Common myeloid progenitor, CD34-positive (primary cell): ENCODE measurements around the gene MYO1H.
"Not testable (repeated sequence)": the region's sequence is repeated elsewhere in the genome, so short reads cannot be mapped to it uniquely, and the experiment has no call there.

Experiments
- CTCF ChIA-PET: fragments of 350-600 bp; sonication (Branson Sonifier 250); formaldehyde crosslinking; loops from one replicate; lab custom pipeline; 2021; ENCODE audit warnings: antibody characterized with exemption; lab: Charles Lee
- POLR2A ChIA-PET: fragments of 350-600 bp; sonication (Branson Sonifier 250); formaldehyde crosslinking; loops from one replicate; lab custom pipeline; 2021; ENCODE audit warnings: antibody characterized with exemption; lab: Charles Lee
- DNase-seq, 3 donors: peaks; one replicate each; pipeline versions ENCODE4 v3.0.0 to v3.0.0-alpha.2; 2013
- H3K27ac ChIP-seq, 2 experiments: 1 replicate in 1 of 2; 2 replicates in 1 of 2; pipeline ENCODE4 v1.7.0; 2013; ENCODE audit warnings: inconsistent platforms in 2 of 2, low read length in 2 of 2, mild to moderate bottlenecking in 2 of 2, low read depth in 1 of 2, moderate library complexity in 1 of 2; ENCODE audit not compliant: severe bottlenecking in 2 of 2, insufficient read depth in 1 of 2, poor library complexity in 1 of 2
- H3K27me3 ChIP-seq, 5 experiments: replicated peaks in 2 of 5; 1 replicate in 3 of 5; 2 replicates in 2 of 5; pipeline versions ENCODE4 v1.6.1 to v1.7.0; 2013; ENCODE audit warnings: low read length in 4 of 5, mild to moderate bottlenecking in 2 of 5, moderate library complexity in 2 of 5, inconsistent platforms in 1 of 5; ENCODE audit not compliant: insufficient read depth in 5 of 5, control insufficient read depth in 4 of 5
- H3K36me3 ChIP-seq, 4 experiments: 1 replicate in 2 of 4; 2 replicates in 2 of 4; pipeline versions ENCODE4 v1.6.1 to v1.7.0; 2013; ENCODE audit warnings: low read length in 3 of 4, control low read depth in 1 of 4, mild to moderate bottlenecking in 1 of 4; ENCODE audit not compliant: control insufficient read depth in 4 of 4, insufficient read depth in 4 of 4
- H3K4me1 ChIP-seq, 4 experiments: 1 replicate in 3 of 4; 2 replicates in 1 of 4; pipeline versions ENCODE4 v1.6.1 to v1.7.1; 2013; ENCODE audit warnings: low read length in 3 of 4, mild to moderate bottlenecking in 3 of 4, control low read depth in 1 of 4, inconsistent platforms in 1 of 4, moderate library complexity in 1 of 4; ENCODE audit not compliant: control insufficient read depth in 4 of 4, insufficient read depth in 4 of 4; ENCODE audit errors: control extremely low read depth in 1 of 4
- H3K4me3 ChIP-seq, 7 experiments: 1 replicate in 4 of 7; 2 replicates in 3 of 7; pipeline versions ENCODE4 v1.5.1 to v1.7.0; 2013; ENCODE audit warnings: mild to moderate bottlenecking in 7 of 7, low read length in 6 of 7, moderate library complexity in 6 of 7, inconsistent platforms in 2 of 7, low read depth in 2 of 7, control low read depth in 1 of 7; ENCODE audit not compliant: insufficient read depth in 4 of 7, control insufficient read depth in 1 of 7; ENCODE audit errors: extremely low read depth in 1 of 7
- H3K9me3 ChIP-seq, 5 experiments: 1 replicate in 4 of 5; 2 replicates in 1 of 5; pipeline versions ENCODE4 v1.6.1 to v1.7.1; 2013; ENCODE audit warnings: low read length in 4 of 5, mild to moderate bottlenecking in 2 of 5, inconsistent platforms in 1 of 5, low read depth in 1 of 5, moderate library complexity in 1 of 5; ENCODE audit not compliant: control insufficient read depth in 4 of 5, insufficient read depth in 2 of 5; ENCODE audit errors: control extremely low read depth in 1 of 5
- WGBS: methylation state at CpG from one replicate; pipeline ENCODE4 v1.1.5; 2013; ENCODE audit not compliant: insufficient coverage; 5-methylcytosine and 5-hydroxymethylcytosine counted together

Gene MYO1H

GRCh38 chr12:109428804-109429203, 81.1 kb downstream of the MYO1H start:
- WGBS: 100% methylated on average over 3 of the region's 3 CpGs
- DNase-seq, H3K4me1 ChIP-seq, H3K27me3 ChIP-seq, H3K27ac ChIP-seq, H3K36me3 ChIP-seq, H3K9me3 ChIP-seq, H3K4me3 ChIP-seq, POLR2A ChIA-PET: not testable (repeated sequence)
- CTCF ChIA-PET: interaction anchor here (0.6 to 1.1 kb wide), 4 partner anchors 8 to 387 kb away, joined by 3 to 5 read pairs (median 4); no protein-coding TSS in a partner anchor

DNA sequence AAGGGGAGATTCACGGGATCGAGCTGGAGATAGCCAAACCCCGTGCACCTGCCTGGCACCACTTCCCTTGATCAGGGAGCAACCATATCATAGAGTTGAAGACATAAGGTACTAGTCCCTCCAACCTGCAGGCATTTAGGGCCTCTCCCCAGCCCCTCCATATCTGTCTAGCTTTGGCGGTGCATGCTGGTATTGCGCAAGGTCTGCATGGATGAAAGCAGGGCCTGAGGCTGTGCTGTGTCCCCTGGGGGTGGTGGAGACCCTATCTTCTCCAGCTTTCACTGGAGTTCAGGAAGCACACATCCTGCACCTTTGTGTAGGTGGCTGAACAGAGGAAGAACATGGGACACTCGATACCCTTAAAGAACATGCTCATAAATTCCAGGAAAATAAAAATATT, 82.5 kb downstream of the MYO1H start:
- H3K9me3 ChIP-seq: no peaks in the 10 kb centered on the region
- H3K27ac ChIP-seq: no peak overlapping the region
- 98% methylated on average over 5 of the region's 6 CpGs for WGBS
- DNase-seq: no peak
- POLR2A ChIA-PET: no interaction called here
- H3K27me3 ChIP-seq: peaks cover 0 to 3% (median 0%) of the 10 kb centered on the region in 5 experiments
- H3K4me1 ChIP-seq: peaks cover 0 to 7% (median 2%) of the 10 kb centered on the region in 4 experiments
- no peaks in the 10 kb centered on the region for H3K36me3 ChIP-seq
- H3K4me3 ChIP-seq: no peak overlapping the region
- CTCF ChIA-PET: interaction anchor here (0.9 to 1.4 kb wide), 8 partner anchors 8 to 48 kb away, joined by 3 to 8 read pairs (median 3); partner anchors contain the start of genes KCTD10 and UBE3B

DNA sequence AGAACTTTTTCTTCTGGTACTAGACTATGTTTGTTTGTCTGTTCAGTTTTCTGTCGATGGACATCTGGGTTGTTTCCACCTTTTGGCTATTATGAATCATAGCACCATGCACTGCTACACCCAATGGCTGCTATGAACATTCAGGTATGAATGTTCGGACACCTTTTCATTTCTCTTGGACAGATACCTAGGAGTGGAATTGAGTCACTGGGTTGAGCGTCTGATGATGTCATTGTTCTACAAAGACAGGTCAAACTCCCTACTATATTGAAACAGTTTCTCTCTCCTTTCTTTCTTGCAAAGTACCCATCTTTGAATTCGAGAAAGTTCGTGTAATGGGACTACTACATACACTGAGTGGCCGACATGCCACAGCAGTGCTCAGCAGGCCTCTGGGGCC, 84.7 kb downstream of the MYO1H start:
- ChIA-PET POLR2A (no interaction called here), CTCF (interaction anchor here (1.0 to 2.4 kb wide), 10 partner anchors 9 to 345 kb away, joined by 3 to 11 read pairs (median 7); no protein-coding TSS in a partner anchor)
- Histone ChIP-seq H3K9me3 (no peaks in the 10 kb centered on the region), H3K27me3 (no peaks in the 10 kb centered on the region), H3K36me3 (no peaks in the 10 kb centered on the region), H3K27ac (no peak overlapping the region), H3K4me3 (no peak overlapping the region), H3K4me1 (peaks cover 0 to 7% (median 2%) of the 10 kb centered on the region in 4 experiments)
- 100% methylated on average over 3 of the region's 6 CpGs for WGBS
- no peak for DNase-seq

DNA sequence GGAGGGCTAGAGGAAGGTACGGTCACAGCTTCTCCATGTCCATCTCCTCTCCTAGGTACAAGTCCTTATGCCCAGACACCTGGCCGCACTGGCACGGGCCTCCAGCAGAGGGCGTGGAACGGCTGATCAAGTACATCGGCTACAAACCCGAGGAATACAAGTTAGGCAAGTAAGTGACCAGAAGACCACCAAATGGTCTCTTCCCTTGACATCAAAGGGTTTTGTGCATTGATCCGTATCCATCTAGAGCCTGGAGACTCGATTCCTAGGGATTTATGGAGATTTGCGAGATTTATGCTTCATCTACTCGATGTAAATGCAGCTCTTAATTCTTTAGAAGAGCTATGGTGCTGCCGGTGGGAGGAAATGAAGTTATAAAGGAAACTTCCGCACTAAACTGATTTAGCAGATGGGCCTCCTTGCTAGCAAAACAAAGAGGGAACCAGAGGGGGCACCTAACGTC, 85.2 kb downstream of the MYO1H start:
- peak overlapping the region in 4 of 7 experiments; percentile 4 to 69 (median 28) for H3K4me3 ChIP-seq
- H3K4me1 ChIP-seq: peaks cover 0 to 7% (median 2%) of the 10 kb centered on the region in 4 experiments
- DNase-seq: peak; percentile 68 to 84 (median 81)
- CTCF ChIA-PET: interaction anchor here (0.9 to 2.4 kb wide), 11 partner anchors 9 to 344 kb away, joined by 3 to 11 read pairs (median 7); no protein-coding TSS in a partner anchor
- H3K36me3 ChIP-seq: no peaks in the 10 kb centered on the region
- H3K27ac ChIP-seq: no peak overlapping the region
- 8% methylated on average over 14 of the region's 14 CpGs for WGBS
- no peaks in the 10 kb centered on the region for H3K27me3 ChIP-seq
- H3K9me3 ChIP-seq: no peaks in the 10 kb centered on the region
- POLR2A ChIA-PET: no interaction called here

DNA sequence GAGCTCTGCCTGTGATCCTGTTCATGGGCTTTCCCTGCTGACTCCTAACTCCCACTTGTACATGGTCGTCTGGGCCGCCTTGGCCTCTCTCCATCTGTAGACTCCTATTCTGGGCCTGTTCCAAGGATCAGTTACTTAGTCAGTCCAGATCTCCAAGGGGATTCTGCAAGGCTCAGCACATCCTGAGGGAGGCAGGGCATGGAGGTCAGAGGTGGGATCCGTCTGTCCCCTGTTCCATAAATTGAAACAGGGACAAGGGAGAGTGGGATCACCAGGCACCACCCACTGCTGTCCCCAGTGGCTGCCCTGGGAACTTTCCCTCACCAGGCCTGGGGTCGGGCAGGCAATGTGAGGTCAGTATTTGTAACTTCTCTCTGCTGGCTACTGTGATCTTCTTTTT, 85.9 kb downstream of the MYO1H start:
- no peak for DNase-seq
- H3K9me3 ChIP-seq: no peaks in the 10 kb centered on the region
- ChIA-PET CTCF (interaction anchor here (0.9 to 2.4 kb wide), 11 partner anchors 8 to 344 kb away, joined by 3 to 11 read pairs (median 7); no protein-coding TSS in a partner anchor), POLR2A (no interaction called here)
- 96% methylated on average over 4 of the region's 4 CpGs for WGBS
- H3K27me3 ChIP-seq: no peaks in the 10 kb centered on the region
- no peak overlapping the region for H3K4me3 ChIP-seq
- no peak overlapping the region for H3K27ac ChIP-seq
- H3K36me3 ChIP-seq: no peaks in the 10 kb centered on the region
- peaks cover 0 to 7% (median 2%) of the 10 kb centered on the region in 4 experiments for H3K4me1 ChIP-seq

- Histone ChIP-seq H3K4me3 (no peak overlapping the region), H3K27ac (no peak overlapping the region), H3K9me3 (no peaks in the 10 kb centered on the region), H3K27me3 (no peaks in the 10 kb centered on the region), H3K4me1 (peaks cover 0 to 7% (median 2%) of the 10 kb centered on the region in 4 experiments), H3K36me3 (no peaks in the 10 kb centered on the region)
- 89% methylated on average over 5 of the region's 7 CpGs for WGBS
- CTCF ChIA-PET: interaction anchor here (0.9 to 2.4 kb wide), 7 partner anchors 13 to 103 kb away, joined by 3 to 11 read pairs (median 3); no protein-coding TSS in a partner anchor
- DNase-seq: no peak
- POLR2A ChIA-PET: no interaction called here
Measured at GRCh38 chr12:109434582-109434981, 86.9 kb downstream of the MYO1H start.

DNA sequence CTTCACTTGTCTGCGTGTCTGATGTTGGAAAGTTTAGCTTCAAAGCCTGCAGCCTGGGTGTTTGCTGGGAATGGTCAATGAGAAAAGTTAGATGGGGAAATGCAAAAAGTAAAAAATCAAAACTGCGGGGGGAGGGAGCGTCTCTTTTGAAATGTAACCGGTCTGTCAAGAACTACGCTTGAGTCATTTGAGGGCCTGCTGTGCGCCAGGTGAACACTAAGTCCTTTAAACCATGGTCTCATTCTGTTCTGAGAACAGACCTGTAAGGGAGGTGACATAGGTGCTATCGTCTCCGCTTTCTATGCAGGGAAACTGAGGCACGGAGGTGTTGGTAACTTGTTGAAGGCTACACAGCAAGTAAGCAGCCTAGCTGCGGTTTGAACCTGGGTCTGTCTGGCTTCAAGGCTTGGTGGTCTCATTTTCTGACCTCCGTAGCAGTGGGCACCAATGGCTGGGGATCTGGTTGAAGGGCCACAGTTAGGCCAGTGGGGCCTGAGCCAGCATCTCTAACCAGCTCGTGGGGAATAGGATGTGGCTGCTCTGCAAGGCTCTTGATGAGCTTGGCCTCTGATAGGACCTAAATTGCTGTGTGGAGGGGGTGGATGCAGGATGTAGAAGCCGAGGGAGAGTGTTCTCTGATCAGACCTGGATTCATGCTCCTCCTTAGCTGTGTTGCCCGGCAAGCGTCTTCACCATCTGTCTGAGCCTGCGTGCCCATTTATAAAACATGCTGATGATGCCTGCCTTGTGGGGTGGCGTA, 87.9 kb downstream of the MYO1H start:
- no peaks in the 10 kb centered on the region for H3K9me3 ChIP-seq
- H3K36me3 ChIP-seq: no peaks in the 10 kb centered on the region
- 95% methylated on average over 12 of the region's 17 CpGs for WGBS
- CTCF ChIA-PET: interaction anchor here (1.1 to 1.4 kb wide), 2 partner anchors 20 to 102 kb away, joined by 3 read pairs; no protein-coding TSS in a partner anchor
- peaks cover 0 to 7% (median 2%) of the 10 kb centered on the region in 4 experiments for H3K4me1 ChIP-seq
- POLR2A ChIA-PET: no interaction called here
- no peaks in the 10 kb centered on the region for H3K27me3 ChIP-seq
- H3K27ac ChIP-seq: no peak overlapping the region
- no peak for DNase-seq
- no peak overlapping the region for H3K4me3 ChIP-seq
